Small intestine (tissue), 4 donors: ENCODE results near the gene NIP7. TPM values are rescaled to one million over a fixed set of nuclear protein-coding genes. Genes with fewer than 3 reads are reported as not detected.

Experiments used
- polyA plus RNA-seq, 4 donors: library from polyadenylated mRNA; stranded (reverse) in 3 of 4; unstranded in 1 of 4; fragments of 200-250 nt in 3 of 4; fragments of 120-200 nt in 1 of 4; gene quantifications; one replicate each; pipeline versions ENCODE4 v1.2.1 to v1.2.3, GENCODE V29; 2013
- donor health status: healthy with polysubstance abuse.
- donor health status: Bipolar disorder and iron deficiency.
- donor health status: healthy.

The NIP7 gene
- polyA plus RNA-seq, 4 donors, result 15.1 to 23.4 (median 15.8) TPM

Other genes with a start within 250 kb of the NIP7 start
- 1 to 10 TPM in 2 of 4 donors, under 1 TPM in 2; 0.67 to 5.3 (median 0.94) TPM for gene HAS3, start 234.1 kb upstream of the NIP7 start, polyA plus RNA-seq
- 100 to 1,000 TPM in 1 of 4 donors, 10 to 100 TPM in 3; 62.4 to 109 (median 74.6) TPM for gene CHTF8, start 207.2 kb upstream of the NIP7 start, polyA plus RNA-seq
- 10 to 100 TPM in 3 of 4 donors, 1 to 10 TPM in 1; 6.3 to 25.7 (median 19.1) TPM for gene UTP4, start 207.1 kb upstream of the NIP7 start, polyA plus RNA-seq
- gene SNTB2, start 152.6 kb upstream of the NIP7 start, polyA plus RNA-seq, result 1 to 10 TPM; 1.9 to 7.2 (median 5.3) TPM
- gene VPS4A, start 28.4 kb upstream of the NIP7 start, polyA plus RNA-seq, result 10 to 100 TPM; 23.0 to 43.7 (median 41.6) TPM
- gene PDF, start 9.2 kb upstream of the NIP7 start, polyA plus RNA-seq, result 10 to 100 TPM in 2 of 4 donors, 1 to 10 TPM in 2; 3.8 to 18.1 (median 8.6) TPM
- 10 to 100 TPM; 13.0 to 32.9 (median 19.3) TPM for gene COG8, start 208 bp upstream of the NIP7 start, polyA plus RNA-seq
- gene TMED6, start 12.0 kb downstream of the NIP7 start, polyA plus RNA-seq, result 1 to 10 TPM in 3 of 4 donors, not detected in 1; 4.5 to 5.7 (median 5.6) TPM
- gene TERF2, start 46.2 kb downstream of the NIP7 start, polyA plus RNA-seq, result 10 to 100 TPM; 11.1 to 22.8 (median 13.2) TPM
- gene CYB5B, start 84.8 kb downstream of the NIP7 start, polyA plus RNA-seq, result 100 to 1,000 TPM in 1 of 4 donors, 10 to 100 TPM in 3; 85.4 to 102 (median 93.9) TPM
- gene NFAT5, start 226.2 kb downstream of the NIP7 start, polyA plus RNA-seq, result 10 to 100 TPM in 1 of 4 donors, 1 to 10 TPM in 2, under 1 TPM in 1; 0.89 to 24.7 (median 3.3) TPM